HepG2 (cell line): ENCODE data around the gene CTDNEP1. TPM values are rescaled to one million over a fixed set of nuclear protein-coding genes. Genes with fewer than 3 reads are reported as not detected.
A peak's percentile ranks its signal among the peaks of the same experiment; 100 is the strongest.

ENCODE experiments used
- CBFB ChIP-seq: sonication (generic); formaldehyde crosslinking; IDR thresholded peaks from 2 replicates; pipeline ENCODE4 v1.4.0; 2020; ENCODE audit warnings: missing genetic modification reagents
- GLI4 ChIP-seq: sonication (generic); formaldehyde crosslinking; IDR thresholded peaks from 2 replicates; pipeline ENCODE4 v1.5.1; 2020; ENCODE audit warnings: missing genetic modification reagents, mild to moderate bottlenecking, moderate library complexity, borderline replicate concordance
- HIVEP1 ChIP-seq: sonication (generic); formaldehyde crosslinking; IDR thresholded peaks from 2 replicates; pipeline ENCODE4 v1.4.0; 2020; ENCODE audit warnings: mild to moderate bottlenecking, missing genetic modification reagents
- HOXD1 ChIP-seq: sonication (generic); formaldehyde crosslinking; IDR thresholded peaks from 2 replicates; pipeline ENCODE4 v1.5.0; 2020; ENCODE audit warnings: missing genetic modification reagents
- KDM1A ChIP-seq: IDR thresholded peaks from 2 replicates; pipeline ENCODE4 v1.6.1; 2016; ENCODE audit warnings: missing compliant biosample characterization
- MEIS1 ChIP-seq: sonication (generic); formaldehyde crosslinking; IDR thresholded peaks from 2 replicates; pipeline ENCODE4 v1.9.0; 2021; ENCODE audit warnings: mild to moderate bottlenecking, missing genetic modification reagents, moderate library complexity, borderline replicate concordance
- NFE2L1 ChIP-seq: sonication (generic); formaldehyde crosslinking; IDR thresholded peaks from 2 replicates; pipeline ENCODE4 v1.4.0; 2020; ENCODE audit warnings: missing genetic modification reagents, mild to moderate bottlenecking, borderline replicate concordance
- RXRB ChIP-seq: IDR thresholded peaks from 2 replicates; pipeline ENCODE4 v1.6.1; 2016; ENCODE audit warnings: borderline replicate concordance, missing genetic modification reagents, missing compliant biosample characterization
- SCMH1 ChIP-seq: sonication (generic); formaldehyde crosslinking; IDR thresholded peaks from 2 replicates; pipeline ENCODE4 v1.9.0; 2021; ENCODE audit warnings: missing genetic modification reagents, mild to moderate bottlenecking, borderline replicate concordance
- SP4 ChIP-seq: sonication (generic); formaldehyde crosslinking; IDR thresholded peaks from 2 replicates; pipeline ENCODE4 v1.8.1; 2023; ENCODE audit warnings: mild to moderate bottlenecking, missing genetic modification reagents
- SPEN ChIP-seq: sonication (generic); formaldehyde crosslinking; IDR thresholded peaks from 2 replicates; pipeline ENCODE4 v1.5.1; 2020; ENCODE audit warnings: low read depth, mild to moderate bottlenecking, missing genetic modification reagents
- XBP1 ChIP-seq: sonication (generic); formaldehyde crosslinking; IDR thresholded peaks from 2 replicates; pipeline ENCODE4 v1.5.0; 2020; ENCODE audit warnings: missing genetic modification reagents
- ZFYVE20 ChIP-seq: sonication (generic); formaldehyde crosslinking; IDR thresholded peaks from 2 replicates; pipeline ENCODE4 v1.8.0; 2023; ENCODE audit warnings: low read depth, mild to moderate bottlenecking, moderate library complexity, missing genetic modification reagents, borderline replicate concordance
- ZNF205 ChIP-seq: IDR thresholded peaks from 2 replicates; pipeline ENCODE4 v1.6.1; 2018; ENCODE audit warnings: missing biosample characterization, missing genetic modification reagents
- ZNF563 ChIP-seq: sonication (generic); formaldehyde crosslinking; IDR thresholded peaks from 2 replicates; pipeline ENCODE4 v1.8.0; 2022; ENCODE audit warnings: mild to moderate bottlenecking, moderate library complexity, missing genetic modification reagents
- ZNF564 ChIP-seq: sonication (generic); formaldehyde crosslinking; IDR thresholded peaks from 2 replicates; pipeline ENCODE4 v1.8.1; 2023; ENCODE audit warnings: mild to moderate bottlenecking, missing genetic modification reagents
- ZNF614 ChIP-seq: IDR thresholded peaks from 2 replicates; pipeline ENCODE4 v1.6.1; 2018; ENCODE audit warnings: missing biosample characterization, missing genetic modification reagents, inconsistent platforms, borderline replicate concordance
- ZNF674 ChIP-seq: sonication (generic); formaldehyde crosslinking; IDR thresholded peaks from 2 replicates; pipeline ENCODE4 v1.5.0; 2020; ENCODE audit warnings: low read depth, mild to moderate bottlenecking, missing genetic modification reagents
- ZNF709 ChIP-seq: sonication (generic); formaldehyde crosslinking; IDR thresholded peaks from 2 replicates; pipeline ENCODE4 v1.5.0; 2020; ENCODE audit warnings: mild to moderate bottlenecking, missing genetic modification reagents
- polyA plus RNA-seq, 8 experiments: library from polyadenylated mRNA; depleted of rRNA in 3 of 8; stranded (reverse) in 7 of 8; unstranded in 1 of 8; fragments of >200 nt; fragmentation: Illumina TruSeq in 4 of 8; extraction: Trizol in 4 of 8; gene quantifications; 2 replicates each; pipeline versions ENCODE4 v1.2.1 to v1.2.3, GENCODE V29; 2011 to 2016; ENCODE audit warnings: low read depth in 4 of 8, missing spikeins in 1 of 8, mixed read lengths in 1 of 8; ENCODE audit not compliant: insufficient read depth in 1 of 8
- total RNA-seq, 5 experiments: library from RNA; depleted of rRNA; stranded (reverse); fragments of >200 nt; fragmentation: Illumina TruSeq; extraction: Trizol; gene quantifications; 2 replicates each; pipeline ENCODE4 v1.2.3, GENCODE V29; 2016; ENCODE audit warnings: low read depth in 1 of 5
- TF ChIP-seq, protein P1 (sequence below): sonication (generic); formaldehyde crosslinking; IDR thresholded peaks from 2 replicates; pipeline ENCODE4 v1.5.0; 2020; ENCODE audit warnings: mild to moderate bottlenecking, missing genetic modification reagents
- TF ChIP-seq, protein P2 (sequence below): sonication (generic); formaldehyde crosslinking; IDR thresholded peaks from 2 replicates; pipeline ENCODE4 v1.4.0; 2020; ENCODE audit warnings: missing genetic modification reagents
- TF ChIP-seq, protein P3 (sequence below): sonication (generic); formaldehyde crosslinking; conservative IDR thresholded peaks from 2 replicates; pipeline ENCODE4 v1.4.0; 2020; ENCODE audit warnings: mild to moderate bottlenecking, missing genetic modification reagents, moderate library complexity

CTDNEP1 gene
- total and polyA plus RNA-seq, 2 of the 13 experiments (the other 11 are each of a cell fraction or from before 2014, with no cell fraction given) = 19.8 to 118 TPM

DNA sequence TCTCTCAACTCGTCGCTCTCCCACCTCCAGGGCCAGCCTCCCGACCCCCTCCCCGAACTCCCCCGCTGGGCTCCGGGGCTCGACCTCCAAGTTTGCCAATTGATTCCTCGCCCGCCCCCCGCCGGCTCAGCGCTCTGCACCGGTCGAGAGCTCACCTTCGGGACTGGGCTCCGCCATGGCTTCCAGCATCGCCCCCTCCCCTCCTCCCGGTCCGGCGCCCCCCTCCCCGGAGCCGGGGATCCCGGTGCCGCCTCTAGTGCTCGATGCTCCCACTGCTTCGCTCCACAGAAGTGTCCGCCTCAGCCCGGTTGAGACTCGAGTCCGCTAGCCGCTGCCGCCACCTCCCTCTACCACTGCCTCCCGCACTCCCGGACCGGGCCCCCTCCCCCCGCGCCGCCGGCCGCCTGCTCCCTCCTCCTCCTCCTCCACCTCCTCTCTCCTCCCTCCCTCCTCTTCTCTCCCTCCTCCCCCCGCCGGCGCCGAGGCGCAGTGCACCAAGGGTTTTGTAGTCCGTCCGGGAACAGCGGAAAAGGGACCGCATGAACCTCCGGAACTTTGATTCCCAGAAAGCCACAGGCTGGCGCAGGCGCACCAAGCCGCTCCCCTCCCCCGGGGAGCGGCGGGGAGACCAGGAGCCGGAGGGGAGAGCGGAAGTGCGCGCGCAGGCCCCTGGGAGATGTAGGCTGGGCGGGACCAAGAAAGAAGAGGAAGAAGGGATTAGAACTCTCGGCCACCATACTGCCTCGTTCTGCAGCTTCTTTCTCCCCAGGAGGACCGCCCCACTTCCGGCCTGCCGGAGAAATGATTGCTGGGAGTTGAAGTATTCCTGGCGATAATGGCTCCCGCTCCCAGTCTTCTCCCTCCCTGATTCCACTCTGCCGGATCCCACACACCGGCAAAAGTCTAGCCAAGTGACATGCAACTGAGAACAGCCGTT, 12.2 kb downstream of the CTDNEP1 start, which contains the start of gene PHF23 (continued):
- TF ChIP-seq ZNF614 = no peak
- no peak for TF ChIP-seq ZNF564 (CRISPR knock-in tag)
- TF ChIP-seq MEIS1 (CRISPR knock-in tag) = no peak
- no peak for TF ChIP-seq NFE2L1 (CRISPR knock-in tag)
- TF ChIP-seq GLI4 (CRISPR knock-in tag) = 0 out of 2 replicates have a peak, but pooled peaks have one; percentile 52
- TF ChIP-seq KDM1A (CRISPR knock-in tag) = no peak
- TF ChIP-seq SCMH1 (CRISPR knock-in tag) = no peak
- TF ChIP-seq, protein P1, sequence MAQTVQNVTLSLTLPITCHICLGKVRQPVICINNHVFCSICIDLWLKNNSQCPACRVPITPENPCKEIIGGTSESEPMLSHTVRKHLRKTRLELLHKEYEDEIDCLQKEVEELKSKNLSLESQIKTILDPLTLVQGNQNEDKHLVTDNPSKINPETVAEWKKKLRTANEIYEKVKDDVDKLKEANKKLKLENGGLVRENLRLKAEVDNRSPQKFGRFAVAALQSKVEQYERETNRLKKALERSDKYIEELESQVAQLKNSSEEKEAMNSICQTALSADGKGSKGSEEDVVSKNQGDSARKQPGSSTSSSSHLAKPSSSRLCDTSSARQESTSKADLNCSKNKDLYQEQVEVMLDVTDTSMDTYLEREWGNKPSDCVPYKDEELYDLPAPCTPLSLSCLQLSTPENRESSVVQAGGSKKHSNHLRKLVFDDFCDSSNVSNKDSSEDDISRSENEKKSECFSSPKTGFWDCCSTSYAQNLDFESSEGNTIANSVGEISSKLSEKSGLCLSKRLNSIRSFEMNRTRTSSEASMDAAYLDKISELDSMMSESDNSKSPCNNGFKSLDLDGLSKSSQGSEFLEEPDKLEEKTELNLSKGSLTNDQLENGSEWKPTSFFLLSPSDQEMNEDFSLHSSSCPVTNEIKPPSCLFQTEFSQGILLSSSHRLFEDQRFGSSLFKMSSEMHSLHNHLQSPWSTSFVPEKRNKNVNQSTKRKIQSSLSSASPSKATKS = no peak
- TF ChIP-seq ZNF563 (CRISPR knock-in tag) = peak; percentile 54; the same call in 1 of the 2 replicates
- TF ChIP-seq XBP1 (CRISPR knock-in tag) = no peak
- TF ChIP-seq RXRB (CRISPR knock-in tag) = no peak
- TF ChIP-seq SP4 (CRISPR knock-in tag) = peak; percentile 61; the same call in 1 of the 2 replicates
- peak; percentile 54; the same call in 1 of the 2 replicates for TF ChIP-seq SPEN (CRISPR knock-in tag)
- 0 out of 2 replicates have a peak, but pooled peaks have one; percentile 15 for TF ChIP-seq ZNF205 (CRISPR knock-in tag)
- no peak for TF ChIP-seq ZFYVE20 (CRISPR knock-in tag)
- TF ChIP-seq HIVEP1 (CRISPR knock-in tag) = no peak; the same call in 1 of the 2 replicates
- TF ChIP-seq, protein P2, sequence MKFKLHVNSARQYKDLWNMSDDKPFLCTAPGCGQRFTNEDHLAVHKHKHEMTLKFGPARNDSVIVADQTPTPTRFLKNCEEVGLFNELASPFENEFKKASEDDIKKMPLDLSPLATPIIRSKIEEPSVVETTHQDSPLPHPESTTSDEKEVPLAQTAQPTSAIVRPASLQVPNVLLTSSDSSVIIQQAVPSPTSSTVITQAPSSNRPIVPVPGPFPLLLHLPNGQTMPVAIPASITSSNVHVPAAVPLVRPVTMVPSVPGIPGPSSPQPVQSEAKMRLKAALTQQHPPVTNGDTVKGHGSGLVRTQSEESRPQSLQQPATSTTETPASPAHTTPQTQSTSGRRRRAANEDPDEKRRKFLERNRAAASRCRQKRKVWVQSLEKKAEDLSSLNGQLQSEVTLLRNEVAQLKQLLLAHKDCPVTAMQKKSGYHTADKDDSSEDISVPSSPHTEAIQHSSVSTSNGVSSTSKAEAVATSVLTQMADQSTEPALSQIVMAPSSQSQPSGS (CRISPR knock-in tag) = 0 out of 2 replicates have a peak, but pooled peaks have one; percentile 53
- TF ChIP-seq HOXD1 = peak; percentile 15; the same call in 1 of the 2 replicates
- peak; percentile 65 for TF ChIP-seq CBFB (CRISPR knock-in tag)
- TF ChIP-seq, protein P3, sequence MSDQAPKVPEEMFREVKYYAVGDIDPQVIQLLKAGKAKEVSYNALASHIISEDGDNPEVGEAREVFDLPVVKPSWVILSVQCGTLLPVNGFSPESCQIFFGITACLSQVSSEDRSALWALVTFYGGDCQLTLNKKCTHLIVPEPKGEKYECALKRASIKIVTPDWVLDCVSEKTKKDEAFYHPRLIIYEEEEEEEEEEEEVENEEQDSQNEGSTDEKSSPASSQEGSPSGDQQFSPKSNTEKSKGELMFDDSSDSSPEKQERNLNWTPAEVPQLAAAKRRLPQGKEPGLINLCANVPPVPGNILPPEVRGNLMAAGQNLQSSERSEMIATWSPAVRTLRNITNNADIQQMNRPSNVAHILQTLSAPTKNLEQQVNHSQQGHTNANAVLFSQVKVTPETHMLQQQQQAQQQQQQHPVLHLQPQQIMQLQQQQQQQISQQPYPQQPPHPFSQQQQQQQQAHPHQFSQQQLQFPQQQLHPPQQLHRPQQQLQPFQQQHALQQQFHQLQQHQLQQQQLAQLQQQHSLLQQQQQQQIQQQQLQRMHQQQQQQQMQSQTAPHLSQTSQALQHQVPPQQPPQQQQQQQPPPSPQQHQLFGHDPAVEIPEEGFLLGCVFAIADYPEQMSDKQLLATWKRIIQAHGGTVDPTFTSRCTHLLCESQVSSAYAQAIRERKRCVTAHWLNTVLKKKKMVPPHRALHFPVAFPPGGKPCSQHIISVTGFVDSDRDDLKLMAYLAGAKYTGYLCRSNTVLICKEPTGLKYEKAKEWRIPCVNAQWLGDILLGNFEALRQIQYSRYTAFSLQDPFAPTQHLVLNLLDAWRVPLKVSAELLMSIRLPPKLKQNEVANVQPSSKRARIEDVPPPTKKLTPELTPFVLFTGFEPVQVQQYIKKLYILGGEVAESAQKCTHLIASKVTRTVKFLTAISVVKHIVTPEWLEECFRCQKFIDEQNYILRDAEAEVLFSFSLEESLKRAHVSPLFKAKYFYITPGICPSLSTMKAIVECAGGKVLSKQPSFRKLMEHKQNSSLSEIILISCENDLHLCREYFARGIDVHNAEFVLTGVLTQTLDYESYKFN (CRISPR knock-in tag) = peak; percentile 53
- no peak for TF ChIP-seq ZNF674 (CRISPR knock-in tag)
- no peak for TF ChIP-seq ZNF709 (CRISPR knock-in tag)
